GM12864 (cell line): Measurements from ENCODE around the gene MT2A.

ENCODE experiments used
- DNase-seq: peaks from one replicate; pipeline ENCODE4 v3.0.0-alpha.2; 2011; ENCODE audit warnings: low read depth
- H3K4me3 ChIP-seq: 2 replicates; pipeline ENCODE4 v1.5.1; 2011; ENCODE audit warnings: mild to moderate bottlenecking, low read depth, low read length, control low read depth
- TF ChIP-seq, protein P1 (sequence below): IDR thresholded peaks from 2 replicates; pipeline ENCODE4 v1.5.1; 2011; ENCODE audit warnings: low read depth, mild to moderate bottlenecking, moderate library complexity, low read length, control low read depth, inconsistent platforms; ENCODE audit errors: missing control alignments

The MT2A gene

DNA sequence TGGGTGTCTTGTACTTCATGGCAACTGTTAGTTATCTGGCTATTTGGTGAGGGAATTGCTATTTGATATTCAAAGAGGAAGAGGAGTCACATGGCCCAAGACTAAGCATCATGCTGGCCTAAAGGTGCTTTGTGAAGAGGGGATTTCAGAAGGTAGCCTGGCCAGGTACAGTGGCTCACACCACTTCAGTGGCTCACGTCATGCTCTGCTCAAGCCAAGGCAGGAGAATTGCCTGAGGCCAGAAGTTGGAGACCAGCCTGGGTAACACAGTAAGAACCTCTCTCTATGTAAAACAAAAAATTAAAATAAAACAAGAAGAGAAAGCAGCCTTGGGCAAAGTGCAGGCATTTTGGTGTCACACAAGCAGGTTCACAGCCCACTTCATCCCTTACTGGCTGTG lies 36.9 kb downstream of the MT2A start:
- no peak overlapping the region for H3K4me3 ChIP-seq
- no peak for DNase-seq
- TF ChIP-seq, protein P1, sequence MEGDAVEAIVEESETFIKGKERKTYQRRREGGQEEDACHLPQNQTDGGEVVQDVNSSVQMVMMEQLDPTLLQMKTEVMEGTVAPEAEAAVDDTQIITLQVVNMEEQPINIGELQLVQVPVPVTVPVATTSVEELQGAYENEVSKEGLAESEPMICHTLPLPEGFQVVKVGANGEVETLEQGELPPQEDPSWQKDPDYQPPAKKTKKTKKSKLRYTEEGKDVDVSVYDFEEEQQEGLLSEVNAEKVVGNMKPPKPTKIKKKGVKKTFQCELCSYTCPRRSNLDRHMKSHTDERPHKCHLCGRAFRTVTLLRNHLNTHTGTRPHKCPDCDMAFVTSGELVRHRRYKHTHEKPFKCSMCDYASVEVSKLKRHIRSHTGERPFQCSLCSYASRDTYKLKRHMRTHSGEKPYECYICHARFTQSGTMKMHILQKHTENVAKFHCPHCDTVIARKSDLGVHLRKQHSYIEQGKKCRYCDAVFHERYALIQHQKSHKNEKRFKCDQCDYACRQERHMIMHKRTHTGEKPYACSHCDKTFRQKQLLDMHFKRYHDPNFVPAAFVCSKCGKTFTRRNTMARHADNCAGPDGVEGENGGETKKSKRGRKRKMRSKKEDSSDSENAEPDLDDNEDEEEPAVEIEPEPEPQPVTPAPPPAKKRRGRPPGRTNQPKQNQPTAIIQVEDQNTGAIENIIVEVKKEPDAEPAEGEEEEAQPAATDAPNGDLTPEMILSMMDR, result no peak

DNA sequence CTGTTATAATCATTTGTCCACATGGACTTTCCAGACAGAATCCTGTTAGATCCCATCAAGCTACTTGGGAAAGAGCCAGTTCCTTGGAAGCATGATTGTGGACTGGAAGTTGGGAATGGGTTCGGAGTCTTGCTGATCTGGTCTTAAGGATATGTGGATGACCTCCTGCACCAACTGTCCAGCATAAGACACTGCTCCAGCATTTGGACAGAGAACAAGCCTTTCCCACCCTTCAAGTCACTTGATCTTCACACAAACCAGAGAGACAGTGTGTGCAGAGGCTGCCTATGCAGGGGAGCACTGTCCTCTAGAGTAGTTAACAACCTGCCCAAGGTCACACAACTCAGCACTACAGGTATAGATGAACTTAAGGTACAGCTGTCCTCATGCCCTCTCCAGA lies 37.5 kb downstream of the MT2A start:
- TF ChIP-seq, protein P1, result no peak
- DNase-seq, result no peak
- no peak overlapping the region for H3K4me3 ChIP-seq

DNA sequence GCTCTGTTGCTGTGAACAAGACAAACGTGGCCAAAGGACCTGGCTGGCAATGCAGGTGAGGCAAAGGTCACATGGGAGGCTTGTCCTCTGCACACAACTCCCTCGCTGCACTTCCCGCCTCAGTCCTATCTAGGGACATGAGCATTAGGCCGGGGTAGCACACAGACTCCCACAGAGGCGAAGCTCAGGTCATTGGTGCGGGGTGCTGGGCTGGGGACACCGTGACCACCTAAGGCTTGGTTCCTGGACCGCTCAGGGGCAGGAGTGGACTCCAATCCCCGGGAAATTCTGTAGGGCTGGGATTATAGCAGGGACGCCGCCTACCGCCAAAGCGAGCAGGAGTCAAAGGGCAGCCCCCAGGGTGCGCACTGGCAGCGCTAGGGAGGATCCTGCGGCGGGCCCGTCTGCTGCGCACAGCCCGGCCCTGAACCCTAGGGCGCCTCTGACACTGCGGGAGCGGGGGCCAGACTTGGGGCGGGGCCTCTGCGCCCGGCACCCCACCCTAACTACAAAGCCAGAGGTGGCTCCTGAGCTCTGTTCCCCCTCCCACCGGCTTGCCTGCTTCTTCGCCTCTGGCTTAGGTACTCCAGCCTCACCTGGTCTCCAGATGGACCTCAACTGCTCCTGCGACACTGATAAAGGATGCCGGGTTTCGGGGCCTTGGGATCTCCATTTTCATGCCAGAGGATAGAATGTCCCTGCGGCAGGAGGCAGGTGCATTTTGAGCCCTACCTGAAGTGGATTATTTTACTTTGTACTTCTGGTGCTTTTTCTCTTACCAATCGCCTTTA lies 39.5 kb downstream of the MT2A start:
- no peak overlapping the region for H3K4me3 ChIP-seq
- no peak for DNase-seq
- TF ChIP-seq, protein P1, result no peak

DNA sequence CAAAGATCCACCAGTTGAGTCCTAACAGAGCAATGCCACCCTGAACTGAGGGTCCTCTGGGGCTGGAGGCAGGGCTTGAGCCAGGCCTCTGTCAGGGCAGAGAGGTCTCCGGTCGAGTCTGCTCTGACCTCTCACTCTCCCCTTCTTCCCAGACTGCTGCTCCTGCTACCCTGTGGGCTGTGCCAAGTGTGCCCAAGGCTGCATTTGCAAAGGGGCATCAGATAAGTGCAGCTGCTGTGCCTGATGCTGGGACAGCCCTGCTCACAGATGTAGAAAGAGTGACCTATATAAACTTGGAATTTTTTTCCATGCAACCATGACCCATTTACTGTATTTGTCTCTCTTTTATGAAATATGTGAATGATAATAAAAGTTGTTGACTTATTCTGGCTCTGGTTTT lies 40.9 kb downstream of the MT2A start:
- H3K4me3 ChIP-seq, result no peak overlapping the region
- no peak for DNase-seq
- TF ChIP-seq, protein P1, result no peak

DNA sequence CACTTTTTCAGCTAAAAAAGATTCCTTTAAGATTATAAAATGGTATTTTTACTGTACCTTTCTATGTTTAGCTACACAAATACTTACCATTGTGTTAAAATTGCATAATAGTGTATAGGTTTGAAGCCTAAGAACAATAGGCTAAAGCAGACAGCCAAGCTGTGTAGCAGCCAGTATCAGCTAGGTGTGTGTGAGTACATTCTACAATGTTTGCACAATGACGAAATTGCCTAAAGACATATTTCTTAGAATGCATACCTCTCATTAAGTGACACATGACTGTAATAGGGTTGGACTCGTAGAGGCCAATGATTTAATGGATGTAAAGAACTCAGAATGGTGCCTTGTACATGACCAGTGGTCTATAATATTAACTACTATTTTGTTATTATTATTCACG lies 41.4 kb downstream of the MT2A start:
- no peak overlapping the region for H3K4me3 ChIP-seq
- TF ChIP-seq, protein P1, result no peak
- no peak for DNase-seq

DNA sequence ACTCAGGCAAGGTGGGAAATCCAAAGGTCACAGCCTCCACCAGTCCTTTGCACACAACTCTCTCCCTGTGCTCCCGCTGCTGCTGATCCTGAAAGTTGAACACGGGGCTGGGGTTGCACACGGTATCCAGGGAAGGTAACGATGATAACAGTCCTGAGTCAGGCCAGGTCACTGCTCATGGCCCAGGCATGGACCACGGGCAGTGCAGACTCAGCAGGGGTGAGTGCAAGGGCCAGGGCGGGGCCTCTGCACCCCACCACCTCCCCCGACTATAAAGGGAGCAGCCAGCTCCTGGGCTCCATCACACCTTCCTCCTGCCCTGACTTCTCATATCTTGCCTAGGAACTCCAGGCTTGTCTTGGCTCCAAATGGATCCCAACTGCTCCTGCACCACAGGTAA lies 43.2 kb downstream of the MT2A start, which contains the start of gene MT1B:
Gene MT1B, plus strand, starts transcription at position 301 of the 400 bp plus-strand sequence. Its CDS starts 68 bp downstream, at position 369.
- DNase-seq, result no peak
- TF ChIP-seq, protein P1, result no peak

DNA sequence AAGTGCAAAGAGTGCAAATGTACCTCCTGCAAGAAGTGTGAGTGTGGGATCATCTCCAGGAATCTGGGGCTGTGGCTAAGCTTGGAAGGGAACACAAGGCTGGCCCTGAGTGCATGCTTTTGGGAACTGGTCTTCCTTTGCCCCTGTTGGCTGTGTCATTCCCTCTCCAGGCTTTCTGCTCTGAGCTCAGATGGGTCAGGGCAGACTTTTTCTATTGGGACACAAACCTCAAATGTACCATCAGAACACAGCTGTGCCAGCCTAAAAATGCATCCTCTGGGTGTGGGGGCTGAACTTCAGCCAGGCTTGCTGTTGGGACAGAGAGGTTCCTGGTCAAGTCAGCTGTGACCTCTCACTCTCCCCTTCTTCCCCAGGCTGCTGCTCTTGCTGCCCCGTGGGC lies 44.2 kb downstream of the MT2A start:
- no peak overlapping the region for H3K4me3 ChIP-seq
- TF ChIP-seq, protein P1, result no peak
- DNase-seq, result no peak

More for the DNA sequence above, 43.2 kb downstream of the MT2A start, which contains the start of gene MT1B:
- H3K4me3 ChIP-seq, result no peak within 1 kb of the TSS
